SK-N-SH (cell line): Measurements from ENCODE around the gene NUDT14. TPM values are rescaled to one million over a fixed set of nuclear protein-coding genes. Genes with fewer than 3 reads are reported as not detected.

Experiments used
- CTCF ChIA-PET: fragments of 300-600, 350-600 bp; formaldehyde crosslinking; extraction: SDS; loops from one replicate; lab custom pipeline; 2021; lab: Yijun Ruan, JAX
- POLR2A ChIA-PET: fragments of 350-600 bp; sonication (Branson Sonifier 250); formaldehyde crosslinking; extraction: SDS; loops from one replicate; lab custom pipeline; 2020; ENCODE audit warnings: antibody characterized with exemption, inconsistent platforms; lab: Yijun Ruan, JAX
- DNase-seq: peaks from one replicate; pipeline ENCODE4 v3.0.0; 2012
- H2AFZ ChIP-seq: fragments of 200-600 bp; sonication (generic); 2 replicates; pipeline ENCODE4 v1.8.1; 2016; ENCODE audit warnings: antibody characterized with exemption, mild to moderate bottlenecking, low read depth
- H3F3A ChIP-seq: fragments of 200-600 bp; sonication (generic); replicated peaks from 2 replicates; pipeline ENCODE3; 2016; ENCODE audit warnings: antibody characterized with exemption, mild to moderate bottlenecking; ENCODE audit not compliant: insufficient read depth
- H3K27ac ChIP-seq, 2 experiments: fragments of 200-500 bp in 1 of 2; fragments of 200-600 bp in 1 of 2; sonication (Bioruptor generic) in 1 of 2; sonication (generic), shearing (Covaris generic) in 1 of 2; 2 replicates each; pipeline versions ENCODE4 v1.5.1 to v1.6.1; 2014 to 2016; ENCODE audit warnings: low read depth in 2 of 2, inconsistent platforms in 1 of 2, low read length in 1 of 2, mild to moderate bottlenecking in 1 of 2, mixed read lengths in 1 of 2
- H3K27me3 ChIP-seq: fragments of 200-600 bp; sonication (generic), shearing (Covaris generic); 2 replicates; pipeline ENCODE4 v1.6.1; 2016; ENCODE audit warnings: mixed run types; ENCODE audit not compliant: insufficient read depth
- H3K36me3 ChIP-seq, 2 experiments: fragments of 200-500 bp in 1 of 2; fragments of 200-600 bp in 1 of 2; sonication (Bioruptor generic) in 1 of 2; sonication (generic) in 1 of 2; replicated peaks in 1 of 2; 2 replicates each; pipeline versions ENCODE3 to v1.5.1; 2014 to 2016; ENCODE audit warnings: low read length in 1 of 2, mild to moderate bottlenecking in 1 of 2; ENCODE audit not compliant: insufficient read depth in 2 of 2, control insufficient read depth in 1 of 2
- H3K4me1 ChIP-seq, 2 experiments: fragments of 200-500 bp in 1 of 2; fragments of 200-600 bp in 1 of 2; sonication (Bioruptor generic) in 1 of 2; sonication (generic), shearing (Covaris generic) in 1 of 2; 2 replicates each; pipeline versions ENCODE4 v1.5.1 to v1.6.1; 2014 to 2016; ENCODE audit warnings: low read depth in 1 of 2, low read length in 1 of 2, mixed run types in 1 of 2; ENCODE audit not compliant: insufficient read depth in 2 of 2, control insufficient read depth in 1 of 2
- H3K4me2 ChIP-seq: fragments of 200-600 bp; sonication (generic), shearing (Covaris generic); 2 replicates; pipeline ENCODE4 v1.6.1; 2017; ENCODE audit warnings: mixed run types
- H3K4me3 ChIP-seq, 2 experiments: fragments of 200-500 bp in 1 of 2; fragments of 200-600 bp in 1 of 2; sonication (Bioruptor generic) in 1 of 2; sonication (generic), shearing (Covaris generic) in 1 of 2; 2 replicates each; pipeline versions ENCODE4 v1.5.1 to v1.8.1; 2014 to 2016; ENCODE audit warnings: low read depth in 2 of 2, inconsistent platforms in 1 of 2, low read length in 1 of 2, mild to moderate bottlenecking in 1 of 2, mixed read lengths in 1 of 2, moderate library complexity in 1 of 2
- H3K79me2 ChIP-seq: fragments of 200-600 bp; sonication (generic); 2 replicates; pipeline ENCODE4 v1.8.1; 2017; ENCODE audit warnings: mild to moderate bottlenecking; ENCODE audit not compliant: insufficient read depth
- H3K9ac ChIP-seq: fragments of 200-600 bp; sonication (generic); 2 replicates; pipeline ENCODE4 v1.6.1; 2017; ENCODE audit warnings: mixed run types
- H3K9me2 ChIP-seq: fragments of 200-600 bp; sonication (generic); 2 replicates; pipeline ENCODE4 v1.6.1; 2017; ENCODE audit warnings: mixed run types
- H3K9me3 ChIP-seq: fragments of 200-600 bp; sonication (generic); 2 replicates; pipeline ENCODE4 v1.6.1; 2017; ENCODE audit warnings: mixed run types, mild to moderate bottlenecking, moderate library complexity
- H4K20me1 ChIP-seq: fragments of 200-600 bp; sonication (generic); 2 replicates; pipeline ENCODE4 v1.6.1; 2017; ENCODE audit warnings: mild to moderate bottlenecking, mixed run types; ENCODE audit not compliant: insufficient read depth
- CHD2 ChIP-seq: fragments of 150-350 bp; IDR thresholded peaks from 2 replicates; pipeline ENCODE4 v1.6.1; 2018; ENCODE audit warnings: low read length; ENCODE audit not compliant: partially characterized antibody
- EP300 ChIP-seq, 2 experiments: IDR thresholded peaks; 2 replicates each; pipeline versions ENCODE4 v1.4.0 to v1.6.1; 2012; ENCODE audit warnings: borderline replicate concordance in 1 of 2, low read depth in 1 of 2, low read length in 1 of 2
- EZH2phosphoT487 ChIP-seq: fragments of 200-600 bp; sonication (generic); IDR thresholded peaks from 2 replicates; pipeline ENCODE4 v1.6.1; 2017; ENCODE audit warnings: low read depth, mixed run types, mild to moderate bottlenecking, antibody characterized with exemption, moderate library complexity, borderline replicate concordance
- FOSL2 ChIP-seq: IDR thresholded peaks from 2 replicates; pipeline ENCODE4 v1.4.0; 2012; ENCODE audit warnings: low read depth, mild to moderate bottlenecking, moderate library complexity, borderline replicate concordance
- FOXJ3 ChIP-seq: sonication (generic); formaldehyde crosslinking; IDR thresholded peaks from 2 replicates; pipeline ENCODE4 v1.5.1; 2020; ENCODE audit warnings: mild to moderate bottlenecking, missing genetic modification reagents
- FOXM1 ChIP-seq: IDR thresholded peaks from 2 replicates; pipeline ENCODE4 v1.4.0; 2012; ENCODE audit warnings: low read depth, mild to moderate bottlenecking
- IRF3 ChIP-seq: fragments of 150-350 bp; IDR thresholded peaks from 2 replicates; pipeline ENCODE4 v1.6.1; 2016; ENCODE audit warnings: mild to moderate bottlenecking, low read depth, low read length
- JUND ChIP-seq: IDR thresholded peaks from 2 replicates; pipeline ENCODE4 v1.4.0; 2012
- MAX ChIP-seq: IDR thresholded peaks from 2 replicates; pipeline ENCODE4 v1.4.0; 2012; ENCODE audit warnings: low read depth
- MEF2A ChIP-seq: IDR thresholded peaks from 2 replicates; pipeline ENCODE4 v1.4.0; 2012; ENCODE audit warnings: low read depth, borderline replicate concordance
- MXI1 ChIP-seq: IDR thresholded peaks from 2 replicates; pipeline ENCODE4 v1.6.1; 2012; ENCODE audit warnings: mild to moderate bottlenecking, low read depth, low read length, improper control_type of control experiment
- NFIC ChIP-seq: IDR thresholded peaks from 2 replicates; pipeline ENCODE4 v1.4.0; 2012; ENCODE audit warnings: borderline replicate concordance
- NRF1 ChIP-seq: IDR thresholded peaks from 2 replicates; pipeline ENCODE4 v1.6.1; 2012; ENCODE audit warnings: low read depth, mild to moderate bottlenecking, low read length
- POLR2AphosphoS5 ChIP-seq: IDR thresholded peaks from 2 replicates; pipeline ENCODE4 v1.6.1; 2012; ENCODE audit warnings: low read depth, low read length
- RAD21 ChIP-seq: IDR thresholded peaks from 2 replicates; pipeline ENCODE4 v1.6.1; 2012; ENCODE audit warnings: mild to moderate bottlenecking, low read length
- RCOR1 ChIP-seq: fragments of 150-350 bp; IDR thresholded peaks from 2 replicates; pipeline ENCODE4 v1.6.1; 2017; ENCODE audit warnings: antibody characterized with exemption, low read length
- RFX5 ChIP-seq: IDR thresholded peaks from 2 replicates; pipeline ENCODE4 v1.6.1; 2012; ENCODE audit warnings: mild to moderate bottlenecking, improper control_type of control experiment, low read length
- RXRA ChIP-seq: IDR thresholded peaks from 2 replicates; pipeline ENCODE4 v1.4.0; 2012; ENCODE audit warnings: low read depth, mild to moderate bottlenecking, borderline replicate concordance
- SIN3A ChIP-seq: IDR thresholded peaks from 2 replicates; pipeline ENCODE4 v1.6.1; 2012; ENCODE audit warnings: low read depth, mild to moderate bottlenecking, low read length, moderate library complexity, borderline replicate concordance
- TAF1 ChIP-seq: IDR thresholded peaks from 2 replicates; pipeline ENCODE4 v1.6.1; 2012; ENCODE audit warnings: low read depth, mild to moderate bottlenecking, low read length, moderate library complexity, borderline replicate concordance
- TCF12 ChIP-seq: IDR thresholded peaks from 2 replicates; pipeline ENCODE4 v1.4.0; 2012
- TEAD4 ChIP-seq: IDR thresholded peaks from 2 replicates; pipeline ENCODE4 v1.4.0; 2012; ENCODE audit warnings: mild to moderate bottlenecking, borderline replicate concordance; ENCODE audit not compliant: insufficient read depth
- WGBS: methylation state at CpG from one replicate; pipeline ENCODE4 v1.1.6; 2017; ENCODE audit warnings: low lambda C conversion rate; 5-methylcytosine and 5-hydroxymethylcytosine counted together
- polyA plus RNA-seq, 3 experiments: library from polyadenylated mRNA; depleted of rRNA; stranded (reverse); fragments of >200 nt; gene quantifications; 2 replicates each; pipeline ENCODE4 v1.2.3, GENCODE V29; 2012
- TF ChIP-seq, protein P1 (sequence below): IDR thresholded peaks from 2 replicates; pipeline ENCODE4 v1.6.1; 2012; ENCODE audit warnings: mild to moderate bottlenecking, low read depth, low read length, moderate library complexity
- TF ChIP-seq, protein P2 (sequence below): IDR thresholded peaks from 2 replicates; pipeline ENCODE4; 2012
- TF ChIP-seq, protein P3 (sequence below): fragments of 200-600 bp; sonication (generic); IDR thresholded peaks from 2 replicates; pipeline ENCODE4 v1.6.1; 2017; ENCODE audit warnings: antibody characterized with exemption, mild to moderate bottlenecking, moderate library complexity
- TF ChIP-seq, protein P4 (sequence below): fragments of 150-350 bp; IDR thresholded peaks from 2 replicates; pipeline ENCODE4 v1.6.1; 2017; ENCODE audit warnings: antibody characterized with exemption, low read length, low read depth, borderline replicate concordance

Gene NUDT14
- polyA plus RNA-seq, 1 of the 3 experiments (the other 2 are of a cell fraction), result 18.4 TPM

GRCh38 chr14:105209091-105209490 lies 28.0 kb upstream of the NUDT14 start:
- no peaks in the 10 kb centered on the region for H3K9me2 ChIP-seq
- WGBS, result 84% methylated on average over 4 of the region's 8 CpGs
- POLR2A ChIA-PET, result interaction anchor here (0.7 kb wide), 1 partner anchor 80 kb away, joined by 3 read pairs; no protein-coding TSS in a partner anchor
- H3K27me3 ChIP-seq, result no peaks in the 10 kb centered on the region
- H3K4me3 ChIP-seq, result no peak overlapping the region
- H3K27ac ChIP-seq, result peak overlapping the region in 1 of 2 experiments; percentile 87; a peak in 2 of 4 replicates
- no peaks in the 10 kb centered on the region for H3K9me3 ChIP-seq
- peaks cover 0 to 98% of the 10 kb centered on the region in 2 experiments; a peak in 1 of 4 replicates for H3K4me1 ChIP-seq
- no peaks in the 10 kb centered on the region for H4K20me1 ChIP-seq
- no peak overlapping the region for H3K9ac ChIP-seq
- H2AFZ ChIP-seq, result no peak overlapping the region
- H3K36me3 ChIP-seq, result peaks cover 0 to 14% of the 10 kb centered on the region in 2 experiments
- no peak overlapping the region for H3K4me2 ChIP-seq
- no peaks in the 10 kb centered on the region for H3K79me2 ChIP-seq
- DNase-seq, result peak; percentile 89
- no peaks in the 10 kb centered on the region for H3F3A ChIP-seq
- CTCF ChIA-PET, result interaction anchor here (0.9 to 1.8 kb wide), 7 partner anchors 8 to 272 kb away, joined by 3 to 5 read pairs (median 3); partner anchors contain the start of gene BTBD6
- TF ChIP-seq SIN3A, result no peak
- no peak for TF ChIP-seq RXRA
- TF ChIP-seq FOSL2, result no peak
- TF ChIP-seq, protein P1, sequence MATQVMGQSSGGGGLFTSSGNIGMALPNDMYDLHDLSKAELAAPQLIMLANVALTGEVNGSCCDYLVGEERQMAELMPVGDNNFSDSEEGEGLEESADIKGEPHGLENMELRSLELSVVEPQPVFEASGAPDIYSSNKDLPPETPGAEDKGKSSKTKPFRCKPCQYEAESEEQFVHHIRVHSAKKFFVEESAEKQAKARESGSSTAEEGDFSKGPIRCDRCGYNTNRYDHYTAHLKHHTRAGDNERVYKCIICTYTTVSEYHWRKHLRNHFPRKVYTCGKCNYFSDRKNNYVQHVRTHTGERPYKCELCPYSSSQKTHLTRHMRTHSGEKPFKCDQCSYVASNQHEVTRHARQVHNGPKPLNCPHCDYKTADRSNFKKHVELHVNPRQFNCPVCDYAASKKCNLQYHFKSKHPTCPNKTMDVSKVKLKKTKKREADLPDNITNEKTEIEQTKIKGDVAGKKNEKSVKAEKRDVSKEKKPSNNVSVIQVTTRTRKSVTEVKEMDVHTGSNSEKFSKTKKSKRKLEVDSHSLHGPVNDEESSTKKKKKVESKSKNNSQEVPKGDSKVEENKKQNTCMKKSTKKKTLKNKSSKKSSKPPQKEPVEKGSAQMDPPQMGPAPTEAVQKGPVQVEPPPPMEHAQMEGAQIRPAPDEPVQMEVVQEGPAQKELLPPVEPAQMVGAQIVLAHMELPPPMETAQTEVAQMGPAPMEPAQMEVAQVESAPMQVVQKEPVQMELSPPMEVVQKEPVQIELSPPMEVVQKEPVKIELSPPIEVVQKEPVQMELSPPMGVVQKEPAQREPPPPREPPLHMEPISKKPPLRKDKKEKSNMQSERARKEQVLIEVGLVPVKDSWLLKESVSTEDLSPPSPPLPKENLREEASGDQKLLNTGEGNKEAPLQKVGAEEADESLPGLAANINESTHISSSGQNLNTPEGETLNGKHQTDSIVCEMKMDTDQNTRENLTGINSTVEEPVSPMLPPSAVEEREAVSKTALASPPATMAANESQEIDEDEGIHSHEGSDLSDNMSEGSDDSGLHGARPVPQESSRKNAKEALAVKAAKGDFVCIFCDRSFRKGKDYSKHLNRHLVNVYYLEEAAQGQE, result no peak
- TF ChIP-seq RCOR1, result peak; percentile 31; the same call in 1 of the 2 replicates
- no peak for TF ChIP-seq MAX
- TF ChIP-seq, protein P2, sequence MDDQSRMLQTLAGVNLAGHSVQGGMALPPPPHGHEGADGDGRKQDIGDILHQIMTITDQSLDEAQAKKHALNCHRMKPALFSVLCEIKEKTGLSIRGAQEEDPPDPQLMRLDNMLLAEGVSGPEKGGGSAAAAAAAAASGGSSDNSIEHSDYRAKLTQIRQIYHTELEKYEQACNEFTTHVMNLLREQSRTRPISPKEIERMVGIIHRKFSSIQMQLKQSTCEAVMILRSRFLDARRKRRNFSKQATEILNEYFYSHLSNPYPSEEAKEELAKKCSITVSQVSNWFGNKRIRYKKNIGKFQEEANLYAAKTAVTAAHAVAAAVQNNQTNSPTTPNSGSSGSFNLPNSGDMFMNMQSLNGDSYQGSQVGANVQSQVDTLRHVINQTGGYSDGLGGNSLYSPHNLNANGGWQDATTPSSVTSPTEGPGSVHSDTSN, result no peak
- TF ChIP-seq TAF1, result no peak
- no peak for TF ChIP-seq POLR2AphosphoS5
- peak in 1 of 2 experiments; percentile 73; a peak in 1 of 4 replicates for TF ChIP-seq EP300 (IDR thresholded peaks at IDR 0.05; ENCODE audit: borderline replicate concordance in 1 of 2, low read depth in 1 of 2, low read length in 1 of 2)
- TF ChIP-seq FOXM1, result no peak
- peak; percentile 13; the same call in 1 of the 2 replicates for TF ChIP-seq MXI1
- peak; percentile 34 for TF ChIP-seq CHD2
- peak; percentile 60; the same call in 1 of the 2 replicates for TF ChIP-seq FOXJ3 (CRISPR knock-in tag)
- no peak for TF ChIP-seq RAD21
- TF ChIP-seq EZH2phosphoT487, result no peak
- TF ChIP-seq, protein P3, sequence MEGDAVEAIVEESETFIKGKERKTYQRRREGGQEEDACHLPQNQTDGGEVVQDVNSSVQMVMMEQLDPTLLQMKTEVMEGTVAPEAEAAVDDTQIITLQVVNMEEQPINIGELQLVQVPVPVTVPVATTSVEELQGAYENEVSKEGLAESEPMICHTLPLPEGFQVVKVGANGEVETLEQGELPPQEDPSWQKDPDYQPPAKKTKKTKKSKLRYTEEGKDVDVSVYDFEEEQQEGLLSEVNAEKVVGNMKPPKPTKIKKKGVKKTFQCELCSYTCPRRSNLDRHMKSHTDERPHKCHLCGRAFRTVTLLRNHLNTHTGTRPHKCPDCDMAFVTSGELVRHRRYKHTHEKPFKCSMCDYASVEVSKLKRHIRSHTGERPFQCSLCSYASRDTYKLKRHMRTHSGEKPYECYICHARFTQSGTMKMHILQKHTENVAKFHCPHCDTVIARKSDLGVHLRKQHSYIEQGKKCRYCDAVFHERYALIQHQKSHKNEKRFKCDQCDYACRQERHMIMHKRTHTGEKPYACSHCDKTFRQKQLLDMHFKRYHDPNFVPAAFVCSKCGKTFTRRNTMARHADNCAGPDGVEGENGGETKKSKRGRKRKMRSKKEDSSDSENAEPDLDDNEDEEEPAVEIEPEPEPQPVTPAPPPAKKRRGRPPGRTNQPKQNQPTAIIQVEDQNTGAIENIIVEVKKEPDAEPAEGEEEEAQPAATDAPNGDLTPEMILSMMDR, result no peak
- TF ChIP-seq, protein P4, sequence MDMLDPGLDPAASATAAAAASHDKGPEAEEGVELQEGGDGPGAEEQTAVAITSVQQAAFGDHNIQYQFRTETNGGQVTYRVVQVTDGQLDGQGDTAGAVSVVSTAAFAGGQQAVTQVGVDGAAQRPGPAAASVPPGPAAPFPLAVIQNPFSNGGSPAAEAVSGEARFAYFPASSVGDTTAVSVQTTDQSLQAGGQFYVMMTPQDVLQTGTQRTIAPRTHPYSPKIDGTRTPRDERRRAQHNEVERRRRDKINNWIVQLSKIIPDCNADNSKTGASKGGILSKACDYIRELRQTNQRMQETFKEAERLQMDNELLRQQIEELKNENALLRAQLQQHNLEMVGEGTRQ, result no peak
- TF ChIP-seq RFX5, result no peak
- TF ChIP-seq NRF1, result no peak
- TF ChIP-seq JUND, result no peak
- no peak for TF ChIP-seq TEAD4
- TF ChIP-seq IRF3, result no peak
- no peak for TF ChIP-seq TCF12
- TF ChIP-seq NFIC, result no peak
- no peak for TF ChIP-seq MEF2A
